ENCODE data around the gene PHACTR3. TPM values are rescaled to one million over a fixed set of nuclear protein-coding genes. Genes with fewer than 3 reads are reported as not detected.

PHACTR3 gene
- total and polyA plus RNA-seq, 2 of the 8 experiments (the other 6 are each of a cell fraction or from before 2014, with no cell fraction given), result 0.05 to 0.13 TPM

- TF ChIP-seq CTBP2 (IDR thresholded peaks at IDR 0.05; ENCODE audit: borderline replicate concordance, insufficient read depth, insufficient read length, low read length) (no peak), GABPA (IDR thresholded peaks at IDR 0.05; ENCODE audit: borderline replicate concordance, insufficient read depth, low read length) (no peak)
These were observed 141.8 kb downstream of the PHACTR3 start (continued) for GRCh38 chr20:59746155-59746554.
